K562 (cell line): Measurements from ENCODE around the gene IDH1. TPM values are rescaled to one million over a fixed set of nuclear protein-coding genes. Genes with fewer than 3 reads are reported as not detected.
A peak's percentile ranks its signal among the peaks of the same experiment; 100 is the strongest.
"Not testable (repeated sequence)": the region's sequence is repeated elsewhere in the genome, so short reads cannot be mapped to it uniquely, and the experiment has no call there.

Experiments
- ATAC-seq: fragments of 200-7000 bp; cut with Tn5 transposase; 3 replicates; pipeline ENCODE4 v1.9.1; 2020; ENCODE audit warnings: moderate library complexity
- BruUV-seq: library from RNA; stranded (reverse); fragments of 400-500 nt; replicated peaks from 2 replicates; lab custom pipeline; 2021; lab: Mats Ljungman, UMichigan
- CTCF ChIA-PET: fragments of 300-600 bp; formaldehyde crosslinking; extraction: SDS; loops from one replicate; lab custom pipeline; 2021; ENCODE audit warnings: low intra/inter-chr PET ratio; lab: Yijun Ruan, JAX
- POLR2A ChIA-PET: fragments of 300-600, 350-650 bp; sonication (Branson Sonifier 250); formaldehyde crosslinking; extraction: SDS; loops from one replicate; lab custom pipeline; 2021; ENCODE audit warnings: antibody characterized with exemption, inconsistent platforms; lab: Yijun Ruan, JAX
- DNase-seq, 4 experiments: peaks; one replicate each; pipeline versions ENCODE4 v3.0.0 to v3.0.0-alpha.2; 2011 to 2018; ENCODE audit warnings: low spot score in 3 of 4, mixed read lengths in 3 of 4; ENCODE audit errors: extremely low read depth in 1 of 4
- FAIRE-seq: peaks from 2 replicates; lab custom pipeline; 2011; peaks lifted over from hg19 to GRCh38; lab: Jason Lieb, UNC
- H2AFZ ChIP-seq: 2 replicates; pipeline ENCODE4 v1.6.0; 2011; ENCODE audit warnings: low read depth, low read length, control low read depth, inconsistent platforms
- H3K27ac ChIP-seq: fragments of 200-600 bp; 3 replicates; pipeline ENCODE4 v1.8.0; 2011; ENCODE audit warnings: low read depth, mild to moderate bottlenecking, control low read depth, inconsistent platforms, low read length, moderate library complexity, mixed read lengths; ENCODE audit errors: extremely low read depth
- H3K27me3 ChIP-seq, 2 experiments: fragments of 300-600 bp in 1 of 2; 2 replicates in 1 of 2; 3 replicates in 1 of 2; pipeline versions ENCODE4 v1.6.0 to v1.8.0; 2011; ENCODE audit warnings: inconsistent platforms in 2 of 2, low read length in 2 of 2, mild to moderate bottlenecking in 1 of 2, mixed read lengths in 1 of 2, moderate library complexity in 1 of 2; ENCODE audit not compliant: control insufficient read depth in 2 of 2, insufficient read depth in 2 of 2
- H3K36me3 ChIP-seq: fragments of 300-600 bp; 3 replicates; pipeline ENCODE4 v1.8.0; 2011; ENCODE audit warnings: mild to moderate bottlenecking, low read length, inconsistent platforms; ENCODE audit not compliant: control insufficient read depth, insufficient read depth
- H3K4me1 ChIP-seq, 2 experiments: fragments of 200-600 bp in 1 of 2; replicated peaks in 1 of 2; 2 replicates in 1 of 2; 3 replicates in 1 of 2; pipeline versions ENCODE4 v1.5.1 to v1.8.0; 2011; ENCODE audit warnings: inconsistent platforms in 2 of 2, low read length in 2 of 2, mild to moderate bottlenecking in 1 of 2, mixed read lengths in 1 of 2, moderate library complexity in 1 of 2; ENCODE audit not compliant: control insufficient read depth in 2 of 2, insufficient read depth in 2 of 2
- H3K4me2 ChIP-seq: 2 replicates; pipeline ENCODE4 v1.6.1; 2011; ENCODE audit warnings: low read length, control low read depth, inconsistent platforms, mixed read lengths; ENCODE audit not compliant: insufficient read depth
- H3K4me3 ChIP-seq: fragments of 200-600 bp; sonication (generic), shearing (Covaris generic); 2 replicates; pipeline ENCODE4 v1.5.1; 2016; ENCODE audit warnings: control low read depth, inconsistent platforms
- H3K79me2 ChIP-seq: fragments of 200-600 bp; 3 replicates; pipeline ENCODE4 v1.8.0; 2011; ENCODE audit warnings: low read length, inconsistent platforms; ENCODE audit not compliant: control insufficient read depth, insufficient read depth
- H3K9ac ChIP-seq, 2 experiments: 2 replicates each; pipeline versions ENCODE4 v1.6.0 to v1.6.1; 2011; ENCODE audit warnings: low read depth in 2 of 2, low read length in 2 of 2, control low read depth in 1 of 2, inconsistent platforms in 1 of 2, mild to moderate bottlenecking in 1 of 2, mixed read lengths in 1 of 2; ENCODE audit not compliant: insufficient read depth in 1 of 2
- H3K9me1 ChIP-seq: one replicate; pipeline ENCODE4 v1.6.0; 2011; ENCODE audit warnings: inconsistent platforms, mild to moderate bottlenecking, low read length, moderate library complexity; ENCODE audit not compliant: control insufficient read depth, insufficient read depth
- H3K9me3 ChIP-seq: replicated peaks from 2 replicates; pipeline ENCODE4 v1.5.1; 2011; ENCODE audit warnings: low read depth, low read length, inconsistent platforms; ENCODE audit not compliant: control insufficient read depth, insufficient read depth
- H4K20me1 ChIP-seq: replicated peaks from 2 replicates; pipeline ENCODE4 v1.6.1; 2011; ENCODE audit warnings: low read length, inconsistent platforms, mixed read lengths; ENCODE audit not compliant: control insufficient read depth, insufficient read depth
- HNRNPL ChIP-seq: fragments of 200-400 bp; formaldehyde crosslinking; IDR thresholded peaks from 2 replicates; pipeline ENCODE4 v1.6.1; 2017; ENCODE audit warnings: low read depth, mild to moderate bottlenecking, low read length
- MITF ChIP-seq: IDR thresholded peaks from 2 replicates; pipeline ENCODE4 v1.6.1; 2014; ENCODE audit warnings: antibody characterized with exemption
- RAD51 ChIP-seq: fragments of 450-650 bp; IDR thresholded peaks from 2 replicates; pipeline ENCODE4 v1.7.1; 2016; ENCODE audit warnings: low read depth, mild to moderate bottlenecking, borderline replicate concordance
- SIN3A ChIP-seq, 2 experiments: fragments of 150-350 bp in 1 of 2; IDR thresholded peaks; 2 replicates each; pipeline ENCODE4 v1.6.1; 2011 to 2016; ENCODE audit warnings: borderline replicate concordance in 2 of 2, low read depth in 2 of 2, low read length in 2 of 2, mild to moderate bottlenecking in 2 of 2, moderate library complexity in 2 of 2; ENCODE audit not compliant: control insufficient read depth in 1 of 2
- SIX5 ChIP-seq, 2 experiments: IDR thresholded peaks; 2 replicates each; pipeline ENCODE4 v1.6.1; 2011; ENCODE audit warnings: low read length in 2 of 2, borderline replicate concordance in 1 of 2, low read depth in 1 of 2, mild to moderate bottlenecking in 1 of 2, moderate library complexity in 1 of 2; ENCODE audit not compliant: insufficient read depth in 1 of 2
- ZNF445 ChIP-seq: fragments of 250-450 bp; sonication (Bioruptor Pico); IDR thresholded peaks from 2 replicates; pipeline ENCODE4 v1.4.0; 2020; ENCODE audit warnings: low read depth, mild to moderate bottlenecking, moderate library complexity
- WGBS: fragments of 100-300 bp; shearing (Covaris generic); methylation state at CpG from one replicate; pipeline ENCODE4 v1.1.6; 2016; ENCODE audit warnings: low coverage, mixed read lengths; ENCODE audit not compliant: insufficient coverage; ENCODE audit errors: missing lambda C conversion rate; 5-methylcytosine and 5-hydroxymethylcytosine counted together
- in situ Hi-C: fragments of 300-500 bp; cut with MboI; formaldehyde crosslinking; loops from 4 replicates; pipeline ENCODE4 v1.15.0; 2018; ENCODE audit warnings: inconsistent platforms, mixed read lengths
- intact Hi-C: fragments of 100-400 bp; cut with micrococcal nuclease; formaldehyde crosslinking; loops from 2 replicates; pipeline ENCODE4 v1.14.2; 2022
- polyA plus RNA-seq, 8 experiments: library from polyadenylated mRNA; depleted of rRNA in 4 of 8; stranded (reverse) in 5 of 8; unstranded in 3 of 8; fragments of >200 nt; fragmentation: Nextera tagmentation in 2 of 8; fragmentation: Illumina TruSeq in 1 of 8; extraction: Ambion mirVana in 2 of 8; extraction: Trizol in 1 of 8; gene quantifications; 2 replicates each; pipeline versions ENCODE4 v1.2.1 to v1.2.3, GENCODE V29; 2011 to 2014; ENCODE audit warnings: inconsistent platforms in 1 of 8, missing spikeins in 1 of 8
- total RNA-seq, 7 experiments: library from RNA; depleted of rRNA in 6 of 7; stranded (reverse); fragments of >200 nt in 6 of 7; fragmentation: Illumina TruSeq in 2 of 7; extraction: Trizol in 2 of 7; gene quantifications; 2 replicates each; pipeline versions ENCODE4 v1.2.1 to v1.2.3, GENCODE V29; 2011 to 2021; ENCODE audit warnings: low replicate concordance in 1 of 7

IDH1 gene
- total and polyA plus RNA-seq, 9 of the 15 experiments (the other 6 are each of a cell fraction or from before 2014, with no cell fraction given), result 61.9 to 194 (median 101) TPM

GRCh38 chr2:208268156-208268952 is 13.5 kb upstream of the IDH1 start (continued):
- TF ChIP-seq HNRNPL, result no peak
- no peak for TF ChIP-seq MITF
- TF ChIP-seq SIX5 (IDR thresholded peaks at IDR 0.05; ENCODE audit: borderline replicate concordance in 1 of 2, insufficient read depth in 1 of 2, low read depth in 1 of 2, low read length in 2 of 2), result no peak
- no peak for TF ChIP-seq RAD51
- no peak for TF ChIP-seq ZNF445 (CRISPR knock-in tag)
- no peak for TF ChIP-seq SIN3A (IDR thresholded peaks at IDR 0.05; ENCODE audit: borderline replicate concordance in 2 of 2, control insufficient read depth in 1 of 2, low read depth in 2 of 2, low read length in 2 of 2)
- TF ChIP-seq, all 486 proteins: peak for 2

GRCh38 chr2:208267526-208267925 is 12.7 kb upstream of the IDH1 start:
- H3K27me3 ChIP-seq, BruUV-seq, in situ Hi-C loops, H3K9me1 ChIP-seq, H3K4me1 ChIP-seq, H4K20me1 ChIP-seq, H3K9me3 ChIP-seq, H2AFZ ChIP-seq: not testable (repeated sequence)
- 0% methylated on average over 10 of the region's 22 CpGs for WGBS
- ChIA-PET POLR2A (interaction anchor here (0.7 to 4.2 kb wide), 5 partner anchors 14 to 1751 kb away, joined by 3 to 21 read pairs (median 3); partner anchors contain the start of gene IDH1), CTCF (interaction anchor here (1.2 kb wide), 1 partner anchor 14 kb away, joined by 4 read pairs; no protein-coding TSS in a partner anchor)
- Histone ChIP-seq H3K9ac (peak overlapping the region; percentile 87 to 92), H3K36me3 (peaks cover 13% of the 10 kb centered on the region), H3K4me3 (peak overlapping the region; percentile 96), H3K4me2 (peak overlapping the region; percentile 84), H3K79me2 (peaks cover 48% of the 10 kb centered on the region), H3K27ac (peak overlapping the region; percentile 8)
- DNase-seq (peak in 1 of 4 experiments; percentile 25), FAIRE-seq (peak; percentile 35), ATAC-seq (peak; percentile 30)
- intact Hi-C loops, result loop anchor here (5.0 kb wide), 1 partner anchor 165 kb away; no protein-coding TSS in a partner anchor
